DND-41 (cell line): ENCODE results near the gene IRAK1BP1.
"Not testable (repeated sequence)": the region's sequence is repeated elsewhere in the genome, so short reads cannot be mapped to it uniquely, and the experiment has no call there.

Experiments used
- ATAC-seq: fragments of 200-7000 bp; cut with Tn5 transposase; 3 replicates; pipeline ENCODE4 v1.9.1; 2021; ENCODE audit warnings: low read depth; ENCODE audit not compliant: insufficient read depth
- DNase-seq: peaks from one replicate; pipeline ENCODE4 v3.0.0-alpha.2; 2020
- H2AFZ ChIP-seq: 2 replicates; pipeline ENCODE4 v1.6.0; 2012; ENCODE audit warnings: low read depth, low read length
- H3K27ac ChIP-seq: 2 replicates; pipeline ENCODE4 v1.5.1; 2012; ENCODE audit warnings: low read length, inconsistent platforms
- H3K27me3 ChIP-seq: fragments of 200-600 bp; sonication (generic); 2 replicates; pipeline ENCODE4 v1.6.0; 2012; ENCODE audit warnings: low read length, mild to moderate bottlenecking, inconsistent platforms; ENCODE audit not compliant: insufficient read depth, poor library complexity
- H3K36me3 ChIP-seq: 2 replicates; pipeline ENCODE4 v1.5.1; 2012; ENCODE audit warnings: low read length, inconsistent platforms; ENCODE audit not compliant: insufficient read depth
- H3K4me1 ChIP-seq: 2 replicates; pipeline ENCODE4 v1.5.1; 2012; ENCODE audit warnings: mild to moderate bottlenecking, low read length; ENCODE audit not compliant: insufficient read depth
- H3K4me2 ChIP-seq: 2 replicates; pipeline ENCODE4 v1.6.0; 2012; ENCODE audit warnings: mild to moderate bottlenecking, moderate library complexity, low read length, inconsistent platforms; ENCODE audit not compliant: insufficient read depth
- H3K4me3 ChIP-seq, 2 experiments: fragments of 200-600 bp in 1 of 2; shearing (Covaris generic) in 1 of 2; 2 replicates each; pipeline ENCODE4 v1.5.1; 2012 to 2016; ENCODE audit warnings: inconsistent platforms in 2 of 2, low read length in 2 of 2, mild to moderate bottlenecking in 2 of 2, low read depth in 1 of 2, moderate library complexity in 1 of 2
- H3K79me2 ChIP-seq: 2 replicates; pipeline ENCODE4 v1.6.0; 2012; ENCODE audit warnings: low read length, inconsistent platforms; ENCODE audit not compliant: insufficient read depth
- H3K9ac ChIP-seq: 2 replicates; pipeline ENCODE4 v1.6.0; 2012; ENCODE audit warnings: low read depth, mild to moderate bottlenecking, inconsistent platforms, low read length, moderate library complexity
- H3K9me3 ChIP-seq: 2 replicates; pipeline ENCODE4 v1.5.1; 2012; ENCODE audit warnings: low read length, moderate library complexity, mild to moderate bottlenecking, inconsistent platforms; ENCODE audit not compliant: insufficient read depth, severe bottlenecking
- H4K20me1 ChIP-seq: 2 replicates; pipeline ENCODE4 v1.6.0; 2012; ENCODE audit warnings: low read length; ENCODE audit not compliant: insufficient read depth
- CTCF ChIP-seq: IDR thresholded peaks from 2 replicates; pipeline ENCODE4 v1.5.1; 2012; ENCODE audit warnings: borderline replicate concordance, low read length, moderate library complexity, mild to moderate bottlenecking; ENCODE audit not compliant: poor library complexity, severe bottlenecking; ENCODE audit errors: extremely low read depth
- EZH2 ChIP-seq: IDR thresholded peaks from 3 replicates; pipeline ENCODE4 v1.6.1; 2012; ENCODE audit warnings: borderline replicate concordance, low read depth, mild to moderate bottlenecking, moderate library complexity, low read length, inconsistent platforms; ENCODE audit not compliant: severe bottlenecking

Gene IRAK1BP1

GRCh38 chr6:78868116-78868515 is 765 bp downstream of the IRAK1BP1 start:
- peak overlapping the region; percentile 89 for H3K27ac ChIP-seq

GRCh38 chr6:78875505-78875904 is 8.2 kb downstream of the IRAK1BP1 start:
- Histone ChIP-seq H3K9me3 (peaks cover 3% of the 10 kb centered on the region), H3K4me1 (no peaks in the 10 kb centered on the region), H3K36me3 (peaks cover 20% of the 10 kb centered on the region), H4K20me1 (no peaks in the 10 kb centered on the region), H2AFZ (no peak overlapping the region), H3K9ac (no peak overlapping the region), H3K27me3 (no peaks in the 10 kb centered on the region), H3K79me2 (0 out of 2 replicates have a peak, but pooled peaks cover 4% of the 10 kb centered on the region), H3K4me2 (no peak overlapping the region), H3K27ac (no peak overlapping the region), H3K4me3 (no peak overlapping the region)
- ATAC-seq (no peak), DNase-seq (no peak)
- no peak for TF ChIP-seq CTCF
- no peak for TF ChIP-seq EZH2

More at GRCh38 chr6:78868116-78868515, 765 bp downstream of the IRAK1BP1 start:
- TF ChIP-seq CTCF (no peak), EZH2 (no peak)
- Histone ChIP-seq H3K9ac (peak overlapping the region; percentile 85), H3K9me3 (no peaks in the 10 kb centered on the region), H3K4me1 (peaks cover 23% of the 10 kb centered on the region), H3K79me2 (peaks cover 16% of the 10 kb centered on the region), H3K36me3 (peaks cover 8% of the 10 kb centered on the region), H3K4me2 (peak overlapping the region; percentile 79), H4K20me1 (no peaks in the 10 kb centered on the region), H2AFZ (peak overlapping the region; percentile 99), H3K4me3 (peak overlapping the region; percentile 79 to 88; a peak in 3 of 4 replicates), H3K27me3 (no peaks in the 10 kb centered on the region)
- DNase-seq: no peak
- no peak for ATAC-seq

- Histone ChIP-seq H3K4me1 (no peaks in the 10 kb centered on the region), H2AFZ (no peak overlapping the region)
- ATAC-seq: no peak
These were observed 16.3 kb downstream of the IRAK1BP1 start for GRCh38 chr6:78883651-78884050.

GRCh38 chr6:78889901-78890300 is 22.6 kb downstream of the IRAK1BP1 start:
- not testable (repeated sequence) for H3K27me3 ChIP-seq, H3K4me1 ChIP-seq, H3K4me2 ChIP-seq, DNase-seq, H4K20me1 ChIP-seq, H3K9ac ChIP-seq, H2AFZ ChIP-seq, H3K36me3 ChIP-seq, H3K79me2 ChIP-seq, ATAC-seq, H3K4me3 ChIP-seq, H3K27ac ChIP-seq, H3K9me3 ChIP-seq

More at GRCh38 chr6:78883651-78884050, 16.3 kb downstream of the IRAK1BP1 start:
- Histone ChIP-seq H3K27ac (no peak overlapping the region), H3K79me2 (no peaks in the 10 kb centered on the region), H3K9ac (no peak overlapping the region), H4K20me1 (no peaks in the 10 kb centered on the region), H3K4me2 (no peak overlapping the region), H3K36me3 (peaks cover 4% of the 10 kb centered on the region; the same call in 1 of the 2 replicates), H3K9me3 (no peaks in the 10 kb centered on the region), H3K4me3 (no peak overlapping the region), H3K27me3 (no peaks in the 10 kb centered on the region)
- DNase-seq: no peak
- TF ChIP-seq EZH2 (no peak), CTCF (no peak)
